ENCODE data around the gene BRSK1.

The BRSK1 gene

DNA sequence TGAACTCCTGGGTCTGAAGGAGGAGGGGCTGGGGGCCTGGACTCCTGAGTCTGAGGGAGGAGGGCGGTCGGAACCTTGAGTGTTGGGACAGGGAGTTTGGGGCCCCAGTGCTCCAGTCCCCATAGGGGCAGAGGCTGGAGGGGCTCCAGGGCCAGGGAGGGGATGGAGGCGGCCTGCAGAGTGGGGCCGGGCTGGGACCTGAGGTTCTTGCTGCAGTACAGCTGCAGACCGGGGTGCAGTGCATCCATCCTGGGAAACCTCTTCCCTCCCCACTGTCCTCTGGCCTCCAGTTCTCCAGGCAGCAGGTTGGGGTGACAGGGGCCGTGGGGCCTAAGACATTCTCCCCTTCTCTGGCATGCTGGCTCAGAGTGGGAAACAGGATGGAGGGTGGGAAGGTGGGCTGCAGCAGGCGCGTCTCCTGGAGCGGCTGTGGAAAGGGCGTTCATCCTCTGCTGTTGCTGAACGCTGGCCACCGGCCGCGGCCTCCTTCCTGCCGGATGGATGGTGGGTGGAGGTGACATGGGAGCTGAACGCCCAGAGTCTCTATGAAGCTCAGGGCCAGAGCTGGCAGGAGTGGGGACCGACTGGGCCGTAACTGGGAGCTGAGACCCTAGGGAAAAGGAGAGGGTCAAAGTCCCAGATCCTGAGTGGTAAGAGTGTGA, 1.6 kb downstream of the BRSK1 start:
- H3K27ac ChIP-seq (ENCODE audit: insufficient read depth, low read depth, low read length, poor library complexity, severe bottlenecking), result no peak overlapping the region
- peak overlapping the region; percentile 64 for H3K4me3 ChIP-seq (ENCODE audit: insufficient read depth, low read depth, low read length)
- no peaks in the 10 kb centered on the region for H3K9me3 ChIP-seq (ENCODE audit: control insufficient read depth, low read length)
- peaks cover 16% of the 10 kb centered on the region for H3K4me1 ChIP-seq (ENCODE audit: control insufficient read depth, insufficient read depth, low read length)
- peaks cover 10% of the 10 kb centered on the region for H3K36me3 ChIP-seq (ENCODE audit: control insufficient read depth, insufficient read depth, low read length)
- no peaks in the 10 kb centered on the region for H3K27me3 ChIP-seq (ENCODE audit: control insufficient read depth, insufficient read depth, low read length, poor library complexity, severe bottlenecking)
- WGBS, 2 experiments, result 71 to 73% methylated on average over 18 of the region's 18 CpGs

DNA sequence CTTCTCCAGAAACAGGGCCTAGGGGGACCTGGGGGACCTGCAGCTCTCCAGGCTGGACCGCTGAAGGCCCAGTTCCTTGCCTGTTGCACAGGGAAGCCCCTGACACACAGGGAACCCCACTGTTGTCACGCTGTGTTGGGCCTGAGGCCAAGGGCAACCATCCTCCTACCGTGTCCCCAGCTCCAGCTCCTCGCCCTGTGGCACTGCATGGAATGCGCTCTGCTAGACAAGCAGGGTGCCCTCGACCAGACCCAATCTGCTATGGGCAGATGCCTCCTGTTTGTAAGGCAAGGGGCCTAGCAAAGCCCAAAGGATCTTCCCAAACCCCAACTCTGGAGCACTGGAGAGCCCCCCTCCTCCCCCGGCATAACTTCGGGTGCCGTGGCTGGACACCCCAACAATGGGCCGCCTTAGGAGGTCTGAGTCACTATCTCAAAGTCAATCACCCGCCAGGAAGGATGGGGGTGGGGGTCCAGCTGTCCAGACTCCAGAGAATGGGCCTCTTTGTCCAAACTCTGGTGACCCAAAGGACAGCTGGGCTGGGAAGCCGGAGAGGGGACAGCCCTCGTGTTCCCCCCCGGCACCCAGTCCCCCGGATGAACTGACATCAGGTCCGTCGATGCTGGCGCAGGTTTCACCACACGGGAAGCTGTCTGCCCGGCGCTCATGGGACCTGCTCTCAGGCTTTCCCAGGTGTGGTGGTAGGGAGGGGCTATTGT, 3.7 kb downstream of the BRSK1 start:
- Histone ChIP-seq H3K36me3 (ENCODE audit: control insufficient read depth, insufficient read depth, low read length) (peaks cover 10% of the 10 kb centered on the region), H3K27me3 (ENCODE audit: control insufficient read depth, insufficient read depth, low read length, poor library complexity, severe bottlenecking) (no peaks in the 10 kb centered on the region), H3K27ac (ENCODE audit: insufficient read depth, low read depth, low read length, poor library complexity, severe bottlenecking) (no peak overlapping the region), H3K9me3 (ENCODE audit: control insufficient read depth, low read length) (no peaks in the 10 kb centered on the region), H3K4me3 (ENCODE audit: insufficient read depth, low read depth, low read length) (no peak overlapping the region), H3K4me1 (ENCODE audit: control insufficient read depth, insufficient read depth, low read length) (peaks cover 10% of the 10 kb centered on the region)
- 95 to 97% methylated on average over 21 of the region's 21 CpGs for WGBS, 2 experiments

DNA sequence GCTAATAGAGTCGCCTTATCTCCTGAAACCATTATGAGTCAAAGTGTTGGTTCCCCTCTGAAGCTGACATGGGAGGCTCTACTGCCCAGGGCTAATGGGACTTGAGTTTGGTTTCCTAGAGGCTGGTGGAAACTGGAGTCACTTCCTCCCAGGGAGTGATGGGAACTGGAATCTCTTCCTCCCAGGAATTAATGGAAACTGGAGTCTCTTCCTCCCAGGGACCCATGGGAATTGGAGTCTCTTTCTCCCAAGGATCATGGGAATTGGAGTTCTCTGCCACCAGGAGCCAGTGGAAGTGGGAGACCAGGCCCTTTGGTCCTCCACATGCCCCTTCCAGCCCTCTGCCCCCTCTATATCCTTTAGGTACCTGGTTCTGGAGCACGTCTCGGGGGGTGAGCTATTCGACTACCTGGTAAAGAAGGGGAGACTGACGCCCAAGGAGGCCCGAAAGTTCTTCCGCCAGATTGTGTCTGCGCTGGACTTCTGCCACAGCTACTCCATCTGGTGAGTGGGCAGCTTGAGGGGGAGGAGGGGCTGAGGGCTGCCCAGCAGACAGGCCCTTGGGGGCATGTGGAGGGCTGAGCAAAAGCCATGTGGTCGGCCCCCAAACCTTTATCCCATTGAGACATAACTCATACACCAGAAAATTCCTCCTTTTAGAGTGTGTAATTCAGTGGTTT, 5.5 kb downstream of the BRSK1 start:
- no peak overlapping the region for H3K27ac ChIP-seq (ENCODE audit: insufficient read depth, low read depth, low read length, poor library complexity, severe bottlenecking)
- H3K27me3 ChIP-seq (ENCODE audit: control insufficient read depth, insufficient read depth, low read length, poor library complexity, severe bottlenecking), result no peaks in the 10 kb centered on the region
- no peak overlapping the region for H3K4me3 ChIP-seq (ENCODE audit: insufficient read depth, low read depth, low read length)
- H3K9me3 ChIP-seq (ENCODE audit: control insufficient read depth, low read length), result no peaks in the 10 kb centered on the region
- peaks cover 20% of the 10 kb centered on the region for H3K36me3 ChIP-seq (ENCODE audit: control insufficient read depth, insufficient read depth, low read length)
- WGBS, 2 experiments, result 94 to 96% methylated on average over 9 of the region's 9 CpGs
- peaks cover 8% of the 10 kb centered on the region for H3K4me1 ChIP-seq (ENCODE audit: control insufficient read depth, insufficient read depth, low read length)

DNA sequence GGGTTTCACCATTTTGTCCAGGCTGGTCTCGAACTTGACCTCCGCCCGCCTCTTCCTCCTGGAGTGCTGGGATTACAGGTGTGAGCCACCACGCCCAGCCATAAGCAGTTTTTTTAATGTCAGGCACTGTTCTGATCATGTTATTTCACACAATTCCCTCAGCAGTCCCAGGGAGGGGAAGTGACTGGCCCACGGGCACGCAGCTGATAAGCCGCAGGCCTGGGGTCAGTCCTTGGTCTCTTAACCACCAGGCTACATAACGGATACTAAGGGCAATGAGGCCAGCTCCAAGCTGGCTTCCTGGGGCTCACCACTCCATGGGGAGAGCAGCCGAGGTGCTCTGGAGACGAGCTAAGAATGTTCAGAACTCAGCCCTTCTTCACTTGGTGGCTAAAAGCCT, 13.5 kb downstream of the BRSK1 start:
- WGBS, 2 experiments, result 94 to 96% methylated on average over 10 of the region's 10 CpGs
- Histone ChIP-seq H3K4me3 (ENCODE audit: insufficient read depth, low read depth, low read length) (no peak overlapping the region), H3K4me1 (ENCODE audit: control insufficient read depth, insufficient read depth, low read length) (peaks cover 7% of the 10 kb centered on the region), H3K27ac (ENCODE audit: insufficient read depth, low read depth, low read length, poor library complexity, severe bottlenecking) (no peak overlapping the region), H3K27me3 (ENCODE audit: control insufficient read depth, insufficient read depth, low read length, poor library complexity, severe bottlenecking) (no peaks in the 10 kb centered on the region), H3K36me3 (ENCODE audit: control insufficient read depth, insufficient read depth, low read length) (peaks cover 25% of the 10 kb centered on the region), H3K9me3 (ENCODE audit: control insufficient read depth, low read length) (no peaks in the 10 kb centered on the region)

DNA sequence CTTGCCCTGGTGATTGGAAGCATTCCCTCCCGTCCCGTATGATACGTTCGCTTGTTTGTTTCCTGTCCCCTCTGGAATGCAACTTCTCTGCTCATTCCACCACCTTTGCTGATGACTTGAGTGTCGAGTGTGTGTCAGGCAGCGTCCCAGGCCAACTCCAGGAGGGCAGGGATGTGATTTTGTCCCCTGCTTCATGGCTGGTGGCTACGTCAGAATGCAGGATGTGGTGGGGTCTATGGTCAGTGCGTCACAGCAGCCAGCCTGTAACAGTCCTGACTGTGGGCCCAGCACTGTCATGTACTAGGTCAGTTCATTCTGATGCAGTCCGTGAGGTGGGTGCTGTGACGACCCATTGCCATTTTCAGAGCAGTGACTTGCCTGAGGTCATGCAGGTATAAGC, 16.2 kb downstream of the BRSK1 start:
- Histone ChIP-seq H3K27ac (ENCODE audit: insufficient read depth, low read depth, low read length, poor library complexity, severe bottlenecking) (no peak overlapping the region), H3K4me1 (ENCODE audit: control insufficient read depth, insufficient read depth, low read length) (peaks cover 7% of the 10 kb centered on the region), H3K4me3 (ENCODE audit: insufficient read depth, low read depth, low read length) (no peak overlapping the region), H3K36me3 (ENCODE audit: control insufficient read depth, insufficient read depth, low read length) (peaks cover 30% of the 10 kb centered on the region), H3K9me3 (ENCODE audit: control insufficient read depth, low read length) (no peaks in the 10 kb centered on the region), H3K27me3 (ENCODE audit: control insufficient read depth, insufficient read depth, low read length, poor library complexity, severe bottlenecking) (no peaks in the 10 kb centered on the region)
- 90 to 93% methylated on average over 10 of the region's 10 CpGs for WGBS, 2 experiments

DNA sequence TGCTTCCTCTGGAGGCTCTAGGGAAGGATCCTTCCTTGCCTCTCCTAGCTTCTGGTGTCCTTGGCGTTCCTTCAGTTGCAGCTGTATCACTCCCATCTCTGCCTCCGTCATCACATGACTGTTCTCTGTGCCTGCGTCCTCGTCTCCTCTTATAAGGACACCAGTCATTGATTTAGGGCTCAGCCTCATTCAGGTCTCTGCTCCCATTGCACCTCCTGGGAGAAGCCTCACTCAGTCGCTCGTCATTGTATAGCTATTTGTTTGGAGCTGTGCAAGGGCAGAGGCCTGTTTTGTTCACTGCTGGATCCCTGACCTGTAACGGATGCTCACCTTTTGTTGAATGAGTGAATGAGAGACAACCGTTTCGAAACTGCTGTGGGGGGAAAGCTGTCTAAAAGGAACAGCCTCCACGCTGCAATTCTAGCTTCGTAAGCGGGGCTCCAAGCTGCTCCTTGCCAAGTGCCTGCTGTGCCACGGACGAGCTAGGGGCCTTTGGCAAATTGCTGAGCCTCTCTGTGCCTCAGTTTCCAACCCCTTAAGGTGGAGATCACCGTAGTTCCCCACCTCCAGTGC, 17.2 kb downstream of the BRSK1 start:
- Histone ChIP-seq H3K4me1 (ENCODE audit: control insufficient read depth, insufficient read depth, low read length) (peaks cover 7% of the 10 kb centered on the region), H3K9me3 (ENCODE audit: control insufficient read depth, low read length) (no peaks in the 10 kb centered on the region), H3K4me3 (ENCODE audit: insufficient read depth, low read depth, low read length) (no peak overlapping the region), H3K27ac (ENCODE audit: insufficient read depth, low read depth, low read length, poor library complexity, severe bottlenecking) (no peak overlapping the region), H3K27me3 (ENCODE audit: control insufficient read depth, insufficient read depth, low read length, poor library complexity, severe bottlenecking) (no peaks in the 10 kb centered on the region), H3K36me3 (ENCODE audit: control insufficient read depth, insufficient read depth, low read length) (peaks cover 28% of the 10 kb centered on the region)
- WGBS, 2 experiments, result 61 to 66% methylated on average over 15 of the region's 15 CpGs

DNA sequence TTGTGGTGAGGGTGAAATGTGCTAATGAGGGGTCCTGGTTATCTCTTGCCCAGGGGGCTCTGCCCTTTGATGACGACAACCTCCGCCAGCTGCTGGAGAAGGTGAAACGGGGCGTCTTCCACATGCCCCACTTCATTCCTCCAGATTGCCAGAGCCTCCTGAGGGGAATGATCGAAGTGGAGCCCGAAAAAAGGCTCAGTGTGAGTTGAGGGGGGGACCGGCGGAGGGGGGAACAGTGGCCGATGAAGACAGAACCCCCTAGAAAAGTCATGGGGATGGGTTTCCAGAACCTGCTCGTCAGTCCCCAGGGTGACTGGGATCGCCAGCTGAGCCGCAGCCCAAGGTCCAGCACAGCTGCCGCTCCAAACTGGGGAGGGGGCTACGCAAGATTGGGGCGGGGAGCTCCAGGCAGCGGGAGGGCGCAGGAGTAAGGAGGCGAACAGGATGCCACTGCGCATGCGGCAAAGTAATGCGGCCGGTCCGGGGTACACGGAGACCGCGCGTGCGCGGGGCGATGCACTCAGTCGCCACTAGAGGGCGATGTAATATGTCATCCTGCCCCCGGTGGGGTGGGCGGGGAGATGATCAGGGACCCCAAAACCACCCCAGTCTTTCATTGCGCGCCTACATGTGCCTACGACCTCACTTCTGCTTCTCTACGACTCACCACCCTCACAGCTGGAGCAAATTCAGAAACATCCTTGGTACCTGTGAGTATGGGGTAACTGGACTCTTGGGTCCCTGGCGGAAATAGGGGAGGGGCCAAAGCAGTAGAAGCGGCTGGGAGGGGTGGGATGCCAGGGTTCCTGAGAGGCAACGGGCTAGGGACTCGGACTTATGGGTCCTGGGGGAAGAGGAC, 17.9 kb downstream of the BRSK1 start:
- Histone ChIP-seq H3K4me1 (ENCODE audit: control insufficient read depth, insufficient read depth, low read length) (peaks cover 7% of the 10 kb centered on the region), H3K9me3 (ENCODE audit: control insufficient read depth, low read length) (no peaks in the 10 kb centered on the region), H3K27me3 (ENCODE audit: control insufficient read depth, insufficient read depth, low read length, poor library complexity, severe bottlenecking) (no peaks in the 10 kb centered on the region), H3K36me3 (ENCODE audit: control insufficient read depth, insufficient read depth, low read length) (peaks cover 31% of the 10 kb centered on the region), H3K27ac (ENCODE audit: insufficient read depth, low read depth, low read length, poor library complexity, severe bottlenecking) (no peak overlapping the region), H3K4me3 (ENCODE audit: insufficient read depth, low read depth, low read length) (no peak overlapping the region)
- 25 to 26% methylated on average over 42 of the region's 42 CpGs for WGBS, 2 experiments

DNA sequence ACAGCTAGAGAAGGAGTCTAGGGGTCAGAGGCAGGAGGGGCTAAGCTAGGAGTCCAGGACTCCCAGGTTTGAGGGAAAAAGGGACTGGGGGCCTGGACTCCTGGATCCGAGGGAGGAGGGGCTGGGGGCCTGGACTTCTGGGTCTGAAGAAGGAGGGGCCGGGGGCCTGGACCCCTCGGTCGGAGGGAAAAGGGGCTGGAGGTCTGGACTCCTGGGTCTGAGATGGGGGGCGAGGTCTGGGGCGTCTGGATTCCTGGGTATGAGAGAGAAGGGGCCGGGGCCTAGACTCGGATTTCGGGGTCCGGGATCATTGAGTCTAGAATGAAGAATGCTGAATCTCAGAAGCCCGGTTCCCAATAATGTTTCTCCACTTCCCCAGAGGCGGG, 18.5 kb downstream of the BRSK1 start:
- no peaks in the 10 kb centered on the region for H3K9me3 ChIP-seq (ENCODE audit: control insufficient read depth, low read length)
- H3K27ac ChIP-seq (ENCODE audit: insufficient read depth, low read depth, low read length, poor library complexity, severe bottlenecking), result no peak overlapping the region
- no peak overlapping the region for H3K4me3 ChIP-seq (ENCODE audit: insufficient read depth, low read depth, low read length)
- no peaks in the 10 kb centered on the region for H3K27me3 ChIP-seq (ENCODE audit: control insufficient read depth, insufficient read depth, low read length, poor library complexity, severe bottlenecking)
- 92% methylated on average over 12 of the region's 12 CpGs for WGBS, 2 experiments
- peaks cover 30% of the 10 kb centered on the region for H3K36me3 ChIP-seq (ENCODE audit: control insufficient read depth, insufficient read depth, low read length)
- peaks cover 7% of the 10 kb centered on the region for H3K4me1 ChIP-seq (ENCODE audit: control insufficient read depth, insufficient read depth, low read length)

DNA sequence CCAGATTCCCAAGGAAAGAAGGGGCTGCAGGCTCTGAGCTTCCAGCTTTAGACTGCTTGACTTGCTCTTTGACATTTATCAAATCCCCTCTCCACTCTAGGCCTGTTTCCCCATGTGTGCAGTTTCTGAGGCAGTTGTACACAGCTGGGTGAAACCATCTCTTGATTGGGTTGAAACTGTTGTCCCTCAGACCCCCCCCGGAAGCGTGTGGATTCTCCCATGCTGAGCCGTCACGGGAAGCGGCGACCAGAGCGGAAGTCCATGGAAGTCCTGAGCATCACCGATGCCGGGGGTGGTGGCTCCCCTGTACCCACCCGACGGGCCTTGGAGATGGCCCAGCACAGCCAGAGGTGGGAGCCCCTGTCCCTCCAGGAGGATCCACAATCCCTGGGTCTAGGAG, 19.7 kb downstream of the BRSK1 start:
- H3K4me1 ChIP-seq (ENCODE audit: control insufficient read depth, insufficient read depth, low read length), result peaks cover 7% of the 10 kb centered on the region
- H3K27me3 ChIP-seq (ENCODE audit: control insufficient read depth, insufficient read depth, low read length, poor library complexity, severe bottlenecking), result no peaks in the 10 kb centered on the region
- no peak overlapping the region for H3K4me3 ChIP-seq (ENCODE audit: insufficient read depth, low read depth, low read length)
- H3K36me3 ChIP-seq (ENCODE audit: control insufficient read depth, insufficient read depth, low read length), result peaks cover 30% of the 10 kb centered on the region
- WGBS, 2 experiments, result 96% methylated on average over 11 of the region's 11 CpGs
- H3K27ac ChIP-seq (ENCODE audit: insufficient read depth, low read depth, low read length, poor library complexity, severe bottlenecking), result no peak overlapping the region
- no peaks in the 10 kb centered on the region for H3K9me3 ChIP-seq (ENCODE audit: control insufficient read depth, low read length)

All from ectodermal cell (in vitro differentiated cells).